ENCODE results near the gene HSD11B2. TPM values are rescaled to one million over a fixed set of nuclear protein-coding genes. Genes with fewer than 3 reads are reported as not detected.

HSD11B2 gene
- total RNA-seq, 2 experiments from 2014 or later, result not detected

- peaks cover 13% of the 10 kb centered on the region for H3K4me1 Mint-ChIP-seq
- no peak overlapping the region for H3K4me3 Mint-ChIP-seq
- DNase-seq, result no peak
- H3K27me3 Mint-ChIP-seq, result no peaks in the 10 kb centered on the region
- ChIA-PET CTCF (interaction anchor here (1.1 to 1.4 kb wide), 2 partner anchors 8 to 42 kb away, joined by 3 to 4 read pairs; no protein-coding TSS in a partner anchor), POLR2A (interaction anchor here (1.0 kb wide), 1 partner anchor 11 kb away, joined by 6 read pairs; the partner anchor contains the start of gene ATP6V0D1)
- no peaks in the 10 kb centered on the region for H3K9me3 Mint-ChIP-seq
- H3K36me3 Mint-ChIP-seq (ENCODE audit: low read depth), result peaks cover 5% of the 10 kb centered on the region
- no peak overlapping the region for H3K27ac Mint-ChIP-seq
Observed at GRCh38 chr16:67470359-67470758, 39.4 kb downstream of the HSD11B2 start.

GRCh38 chr16:67471758-67472384 is 41.0 kb downstream of the HSD11B2 start:
- H3K36me3 Mint-ChIP-seq (ENCODE audit: low read depth), result peaks cover 5% of the 10 kb centered on the region
- ChIA-PET CTCF (interaction anchor here (1.6 to 1.7 kb wide), 2 partner anchors 9 to 44 kb away, joined by 4 read pairs; partner anchors contain the start of gene ATP6V0D1), POLR2A (interaction anchor here (0.9 kb wide), 1 partner anchor 9 kb away, joined by 3 read pairs; the partner anchor contains the start of gene ATP6V0D1)
- DNase-seq, result no peak
- H3K9me3 Mint-ChIP-seq, result no peaks in the 10 kb centered on the region
- H3K4me3 Mint-ChIP-seq, result no peak overlapping the region
- H3K27ac Mint-ChIP-seq, result no peak overlapping the region
- H3K27me3 Mint-ChIP-seq, result no peaks in the 10 kb centered on the region
- peaks cover 14% of the 10 kb centered on the region for H3K4me1 Mint-ChIP-seq

- Mint-ChIP-seq H3K9me3 (no peaks in the 10 kb centered on the region), H3K4me1 (peaks cover 29% of the 10 kb centered on the region), H3K27ac (no peak overlapping the region), H3K4me3 (no peak overlapping the region), H3K36me3 (ENCODE audit: low read depth) (peaks cover 9% of the 10 kb centered on the region), H3K27me3 (no peaks in the 10 kb centered on the region)
- no peak for DNase-seq
- POLR2A ChIA-PET, result interaction anchor here (0.6 kb wide), 1 partner anchor 190 kb away, joined by 3 read pairs; no protein-coding TSS in a partner anchor
- CTCF ChIA-PET, result no interaction called here
Observed at GRCh38 chr16:67474551-67475455, 43.9 kb downstream of the HSD11B2 start.

GRCh38 chr16:67477960-67478554 is 47.1 kb downstream of the HSD11B2 start:
- no peak overlapping the region for H3K4me3 Mint-ChIP-seq
- H3K36me3 Mint-ChIP-seq (ENCODE audit: low read depth), result peaks cover 9% of the 10 kb centered on the region
- no peaks in the 10 kb centered on the region for H3K9me3 Mint-ChIP-seq
- no peak overlapping the region for H3K27ac Mint-ChIP-seq
- no peak for DNase-seq
- peaks cover 40% of the 10 kb centered on the region for H3K4me1 Mint-ChIP-seq
- ChIA-PET POLR2A (no interaction called here), CTCF (no interaction called here)
- H3K27me3 Mint-ChIP-seq, result no peaks in the 10 kb centered on the region

- CTCF ChIA-PET, result interaction anchor here (0.7 to 7.3 kb wide), 44 partner anchors 9 to 534 kb away, joined by 3 to 74 read pairs (median 4); partner anchors contain the start of genes ACD, C16orf86, CARMIL2 and CTCF
- Mint-ChIP-seq H3K27ac (peak within 1 kb of the TSS; percentile 96), H3K4me1 (peaks cover 46% of the 10 kb centered on the region), H3K9me3 (no peaks in the 10 kb centered on the region), H3K27me3 (no peaks in the 10 kb centered on the region), H3K4me3 (peak within 1 kb of the TSS; percentile 98), H3K36me3 (ENCODE audit: low read depth) (peaks cover 20% of the 10 kb centered on the region)
- POLR2A ChIA-PET, result interaction anchor here (0.7 to 3.0 kb wide), 35 partner anchors 8 to 456 kb away, joined by 3 to 32 read pairs (median 5); partner anchors contain the start of genes ACD, CARMIL2, CTCF and FHOD1
- DNase-seq, result peak; percentile 99
Observed at GRCh38 chr16:67480833-67481560, 50.1 kb downstream of the HSD11B2 start, which contains the start of gene ATP6V0D1. TSS of gene ATP6V0D1 (minus strand) at chr16:67481157. CDS start at chr16:67481086, 71 bp downstream.

GRCh38 chr16:67481561-67482232 is 50.8 kb downstream of the HSD11B2 start:
- Mint-ChIP-seq H3K4me1 (peaks cover 39% of the 10 kb centered on the region), H3K9me3 (no peaks in the 10 kb centered on the region), H3K27ac (peak overlapping the region; percentile 96), H3K4me3 (peak overlapping the region; percentile 98), H3K27me3 (no peaks in the 10 kb centered on the region), H3K36me3 (ENCODE audit: low read depth) (peaks cover 20% of the 10 kb centered on the region)
- POLR2A ChIA-PET, result interaction anchor here (0.7 to 3.0 kb wide), 32 partner anchors 9 to 455 kb away, joined by 3 to 32 read pairs (median 5); partner anchors contain the start of genes ACD, CARMIL2, CTCF and FHOD1
- DNase-seq, result peak; percentile 69
- CTCF ChIA-PET, result interaction anchor here (0.7 to 7.3 kb wide), 41 partner anchors 8 to 534 kb away, joined by 3 to 74 read pairs (median 5); partner anchors contain the start of genes ACD, C16orf86, CARMIL2 and CTCF

- H3K4me3 Mint-ChIP-seq, result peak overlapping the region; percentile 98
- H3K27me3 Mint-ChIP-seq, result no peaks in the 10 kb centered on the region
- H3K36me3 Mint-ChIP-seq (ENCODE audit: low read depth), result peaks cover 20% of the 10 kb centered on the region
- DNase-seq, result no peak
- peaks cover 39% of the 10 kb centered on the region for H3K4me1 Mint-ChIP-seq
- peak overlapping the region; percentile 96 for H3K27ac Mint-ChIP-seq
- ChIA-PET POLR2A (interaction anchor here (0.6 to 3.0 kb wide), 10 partner anchors 10 to 312 kb away, joined by 3 to 32 read pairs (median 12); partner anchors contain the start of genes ACD, CTCF, NOL3 and PARD6A), CTCF (interaction anchor here (1.0 to 7.3 kb wide), 16 partner anchors 9 to 190 kb away, joined by 3 to 74 read pairs (median 6); partner anchors contain the start of genes ACD, C16orf86 and ENKD1)
- H3K9me3 Mint-ChIP-seq, result no peaks in the 10 kb centered on the region
Observed at GRCh38 chr16:67482233-67482924, 51.5 kb downstream of the HSD11B2 start.

GRCh38 chr16:67483150-67483549 is 52.2 kb downstream of the HSD11B2 start, which contains the start of gene AGRP:
TSS of gene AGRP (minus strand) at chr16:67483547. CDS start at chr16:67483398, 149 bp downstream.
- POLR2A ChIA-PET, result interaction anchor here (0.6 kb wide), 1 partner anchor 313 kb away, joined by 3 read pairs; the partner anchor contains the start of gene NOL3
- no peaks in the 10 kb centered on the region for H3K9me3 Mint-ChIP-seq
- H3K4me3 Mint-ChIP-seq, result peak within 1 kb of the TSS; percentile 98
- H3K27ac Mint-ChIP-seq, result peak within 1 kb of the TSS; percentile 96
- DNase-seq, result no peak
- H3K4me1 Mint-ChIP-seq, result peaks cover 35% of the 10 kb centered on the region
- CTCF ChIA-PET, result interaction anchor here (4.4 to 7.3 kb wide), 2 partner anchors 32 to 38 kb away, joined by 72 to 74 read pairs; no protein-coding TSS in a partner anchor
- H3K27me3 Mint-ChIP-seq, result no peaks in the 10 kb centered on the region
- H3K36me3 Mint-ChIP-seq (ENCODE audit: low read depth), result peaks cover 16% of the 10 kb centered on the region

GRCh38 chr16:67483731-67484525 is 53.0 kb downstream of the HSD11B2 start:
- Mint-ChIP-seq H3K4me1 (peaks cover 31% of the 10 kb centered on the region), H3K4me3 (no peak overlapping the region), H3K27me3 (no peaks in the 10 kb centered on the region), H3K9me3 (no peaks in the 10 kb centered on the region), H3K36me3 (ENCODE audit: low read depth) (peaks cover 16% of the 10 kb centered on the region), H3K27ac (peak overlapping the region; percentile 35)
- POLR2A ChIA-PET, result no interaction called here
- no peak for DNase-seq
- CTCF ChIA-PET, result interaction anchor here (1.7 to 7.3 kb wide), 4 partner anchors 10 to 64 kb away, joined by 3 to 74 read pairs (median 39); no protein-coding TSS in a partner anchor

GRCh38 chr16:67486805-67487204 is 55.9 kb downstream of the HSD11B2 start:
- ChIA-PET CTCF (interaction anchor here (1.5 to 14.4 kb wide), 2 partner anchors 28 to 34 kb away, joined by 6 to 261 read pairs; no protein-coding TSS in a partner anchor), POLR2A (no interaction called here)
- H3K4me1 Mint-ChIP-seq, result peaks cover 17% of the 10 kb centered on the region
- no peaks in the 10 kb centered on the region for H3K27me3 Mint-ChIP-seq
- H3K4me3 Mint-ChIP-seq, result no peak overlapping the region
- H3K9me3 Mint-ChIP-seq, result no peaks in the 10 kb centered on the region
- H3K36me3 Mint-ChIP-seq (ENCODE audit: low read depth), result peaks cover 16% of the 10 kb centered on the region
- no peak for DNase-seq
- no peak overlapping the region for H3K27ac Mint-ChIP-seq

All from activated CD4-positive, alpha-beta memory T cell treated with anti-CD3 and anti-CD28 coated beads, Interleukin-2, amount 10 ng/mL, durations not matched to agents 7 days and 5 days (primary cell).